Measurements from ENCODE around the gene SPAAR. TPM values are rescaled to one million over a fixed set of nuclear protein-coding genes. Genes with fewer than 3 reads are reported as not detected.

SPAAR gene
- total RNA-seq, 1 experiment from 2014 or later = not detected

DNA sequence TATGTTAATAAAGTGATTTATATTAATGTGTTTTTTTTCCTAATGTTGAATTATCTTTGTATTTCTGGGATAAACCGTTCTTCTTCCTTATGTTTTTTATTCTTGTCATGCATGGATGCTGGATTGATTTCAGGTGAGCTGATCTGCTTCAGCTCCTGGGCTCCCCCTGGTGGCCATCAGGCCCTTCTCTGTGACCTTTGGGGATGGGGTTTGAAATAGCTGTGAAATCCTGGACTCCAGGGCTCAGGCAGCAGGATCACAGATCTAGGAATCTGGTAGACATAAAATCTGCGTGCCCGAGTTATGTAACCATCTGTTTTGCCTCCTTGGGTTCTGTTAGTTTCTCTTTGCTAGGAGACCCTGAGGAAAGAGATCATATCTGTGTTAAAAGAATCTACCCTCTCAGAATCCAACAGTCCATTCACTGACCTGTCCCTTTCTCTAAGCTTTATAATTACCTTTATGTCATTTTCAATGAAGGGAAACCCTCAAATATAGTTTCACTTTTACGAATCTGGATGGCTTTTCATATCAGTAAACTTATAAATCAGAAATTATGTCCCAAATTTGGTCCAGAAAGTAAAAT lies 26.9 kb upstream of the SPAAR start:
- H3K14ac ChIP-seq (ENCODE audit: insufficient read depth, low read length) = no peak overlapping the region
- H2BK20ac ChIP-seq (ENCODE audit: low read depth, low read length, poor library complexity, severe bottlenecking) = no peak overlapping the region
- Mint-ChIP-seq H3K27ac (no peak overlapping the region), H3K4me3 (no peak overlapping the region), H3K9me3 (peaks cover 6% of the 10 kb centered on the region in 2 experiments), H3K27me3 (ENCODE audit: low read depth) (peaks cover 3% of the 10 kb centered on the region), H3K36me3 (ENCODE audit: insufficient read depth in 1 of 3, low read depth in 3 of 3) (0 out of 7 replicates have a peak, but pooled peaks cover 0 to 2% (median 0%) of the 10 kb centered on the region in 3 experiments), H3K4me1 (peaks cover 0 to 17% of the 10 kb centered on the region in 2 experiments; a peak in 2 of 4 replicates)
- DNase-seq = peak; percentile 80
- H3K9me3 ChIP-seq (ENCODE audit: control insufficient read depth, low read depth, low read length) = no peaks in the 10 kb centered on the region
- H3K27me3 ChIP-seq (ENCODE audit: insufficient read depth, low read length) = no peaks in the 10 kb centered on the region
- no peak overlapping the region for H2BK120ac ChIP-seq (ENCODE audit: low read depth, low read length, poor library complexity, severe bottlenecking)
- H2BK12ac ChIP-seq (ENCODE audit: insufficient read length, low read depth, low read length) = no peak overlapping the region
- peak; percentile 98 for TF ChIP-seq CTCF (conservative IDR thresholded peaks at IDR 0.05)
- WGBS (ENCODE audit: extremely low coverage, insufficient read length, low lambda C conversion rate) = no CpG with 5 or more reads among the region's 4 CpGs
- H3T11ph ChIP-seq (ENCODE audit: low read length) = no peak overlapping the region
- no peak overlapping the region for H4K5ac ChIP-seq (ENCODE audit: insufficient read length, low read depth, low read length)
- no peak overlapping the region for H3K4me2 ChIP-seq (ENCODE audit: insufficient read depth, insufficient read length, low read length)
- no peak overlapping the region for H3K56ac ChIP-seq (ENCODE audit: insufficient read length, low read depth, low read length)
- no peak overlapping the region for H3K27ac ChIP-seq (ENCODE audit: insufficient read length, low read depth, low read length)
- H2BK5ac ChIP-seq (ENCODE audit: insufficient read length, low read length) = no peak overlapping the region
- no peak overlapping the region for H2AFZ ChIP-seq (ENCODE audit: low read length)
- no peak overlapping the region for H3K4ac ChIP-seq (ENCODE audit: low read depth, low read length)
- no peak overlapping the region for H3K9ac ChIP-seq (ENCODE audit: extremely low read depth, insufficient read length, low read length)
- H2AK5ac ChIP-seq (ENCODE audit: insufficient read length, low read length) = no peak overlapping the region
- no peak overlapping the region for H4K8ac ChIP-seq (replicated peaks; ENCODE audit: insufficient read length, low read depth, low read length)
- no peaks in the 10 kb centered on the region for H4K20me1 ChIP-seq (ENCODE audit: control insufficient read depth, insufficient read depth, insufficient read length)
- H3K4me1 ChIP-seq (ENCODE audit: insufficient read depth, low read length) = no peaks in the 10 kb centered on the region; the same call in 1 of the 2 replicates
- no peak overlapping the region for H2BK15ac ChIP-seq (ENCODE audit: low read depth, low read length)
- H3K23me2 ChIP-seq (ENCODE audit: insufficient read length, low read depth, low read length, poor library complexity, severe bottlenecking) = no peaks in the 10 kb centered on the region
- H3K79me1 ChIP-seq (ENCODE audit: insufficient read depth, low read depth, low read length, poor library complexity, severe bottlenecking) = no peaks in the 10 kb centered on the region
- H3K23ac ChIP-seq (ENCODE audit: insufficient read length, low read depth, low read length) = no peak overlapping the region
- no peak overlapping the region for H4K91ac ChIP-seq (ENCODE audit: insufficient read length, low read depth, low read length)
- no peaks in the 10 kb centered on the region for H3K79me2 ChIP-seq (ENCODE audit: insufficient read depth, low read length)
- no peak overlapping the region for H3K18ac ChIP-seq (ENCODE audit: insufficient read length, low read depth, low read length)
